HEK293 (cell line): Measurements from ENCODE around the gene IRF1.

Experiments used
- CTCF ChIA-PET: fragments of 350-600 bp; formaldehyde crosslinking; extraction: SDS; loops from one replicate; lab custom pipeline; 2021; ENCODE audit warnings: antibody characterized with exemption; lab: Yijun Ruan, JAX
- POLR2A ChIA-PET: fragments of 300-600 bp; formaldehyde crosslinking; extraction: SDS; loops from one replicate; lab custom pipeline; 2020; ENCODE audit warnings: antibody characterized with exemption, inconsistent platforms; lab: Yijun Ruan, JAX
- H3K27ac ChIP-seq: fragments of 200-500 bp; sonication (Bioruptor generic); 2 replicates; pipeline ENCODE4 v1.5.1; 2014; ENCODE audit warnings: low read depth, low read length, control low read depth, inconsistent platforms; ENCODE audit errors: extremely low read depth
- H3K36me3 ChIP-seq, 2 experiments: fragments of 200-500 bp in 1 of 2; sonication (Bioruptor generic) in 1 of 2; 1 replicate in 1 of 2; 2 replicates in 1 of 2; pipeline ENCODE4 v1.5.1; 2014 to 2017; ENCODE audit warnings: inconsistent platforms in 2 of 2, low read length in 2 of 2; ENCODE audit not compliant: control insufficient read depth in 2 of 2, insufficient read depth in 1 of 2
- H3K4me1 ChIP-seq: fragments of 200-500 bp; sonication (Bioruptor generic); 2 replicates; pipeline ENCODE4 v1.5.1; 2014; ENCODE audit warnings: mild to moderate bottlenecking, low read length, inconsistent platforms; ENCODE audit not compliant: control insufficient read depth, insufficient read depth
- H3K4me3 ChIP-seq: 2 replicates; pipeline ENCODE4 v1.5.1; 2011; ENCODE audit warnings: low read depth, mild to moderate bottlenecking, control low read depth, low read length, moderate library complexity
- H3K9me3 ChIP-seq: fragments of 200-500 bp; sonication (Bioruptor generic); 2 replicates; pipeline ENCODE4 v1.5.1; 2014; ENCODE audit warnings: low read depth, low read length, inconsistent platforms; ENCODE audit not compliant: control insufficient read depth, insufficient read depth
- GLIS1 ChIP-seq: fragments of 450-650 bp; formaldehyde crosslinking; IDR thresholded peaks from 2 replicates; pipeline ENCODE4 v1.5.1; 2016; ENCODE audit warnings: missing biosample characterization, missing genetic modification characterization
- GLIS2 ChIP-seq: fragments of 450-650 bp; formaldehyde crosslinking; IDR thresholded peaks from 2 replicates; pipeline ENCODE4 v1.5.1; 2016; ENCODE audit warnings: missing biosample characterization, missing genetic modification characterization
- HOXC10 ChIP-seq: sonication (generic); formaldehyde crosslinking; IDR thresholded peaks from 2 replicates; pipeline ENCODE4 v1.8.1; 2023; ENCODE audit warnings: mild to moderate bottlenecking, missing genetic modification reagents
- HOXD13 ChIP-seq: sonication (generic); formaldehyde crosslinking; IDR thresholded peaks from 2 replicates; pipeline ENCODE4 v1.8.0; 2022; ENCODE audit warnings: missing genetic modification reagents, borderline replicate concordance
- ZBTB6 ChIP-seq: fragments of 450-650 bp; formaldehyde crosslinking; IDR thresholded peaks from 2 replicates; pipeline ENCODE4 v1.5.1; 2017; ENCODE audit warnings: missing biosample characterization, missing genetic modification characterization
- ZFHX2 ChIP-seq: fragments of 450-650 bp; formaldehyde crosslinking; conservative IDR thresholded peaks from 2 replicates; pipeline ENCODE4 v1.5.1; 2016; ENCODE audit warnings: missing biosample characterization, missing genetic modification characterization
- ZFP37 ChIP-seq: fragments of 450-650 bp; formaldehyde crosslinking; IDR thresholded peaks from 2 replicates; pipeline ENCODE4 v1.5.1; 2016; ENCODE audit warnings: missing biosample characterization, missing genetic modification characterization
- ZFP69B ChIP-seq: fragments of 450-650 bp; formaldehyde crosslinking; IDR thresholded peaks from 2 replicates; pipeline ENCODE4 v1.5.1; 2016; ENCODE audit warnings: missing biosample characterization, missing genetic modification characterization
- ZNF184 ChIP-seq: fragments of 450-650 bp; IDR thresholded peaks from 2 replicates; pipeline ENCODE4 v1.5.1; 2018; ENCODE audit warnings: missing biosample characterization, mild to moderate bottlenecking, missing genetic modification characterization
- ZNF19 ChIP-seq: fragments of 450-650 bp; formaldehyde crosslinking; IDR thresholded peaks from 2 replicates; pipeline ENCODE4; 2016; ENCODE audit warnings: missing biosample characterization, missing genetic modification characterization, low read depth
- ZNF211 ChIP-seq: fragments of 450-650 bp; formaldehyde crosslinking; IDR thresholded peaks from 2 replicates; pipeline ENCODE4 v1.5.1; 2016; ENCODE audit warnings: low read depth, missing biosample characterization, missing genetic modification characterization
- ZNF311 ChIP-seq: fragments of 450-650 bp; formaldehyde crosslinking; IDR thresholded peaks from 2 replicates; pipeline ENCODE4 v1.5.1; 2017; ENCODE audit warnings: missing biosample characterization, missing genetic modification characterization, borderline replicate concordance
- ZNF391 ChIP-seq: fragments of 450-650 bp; formaldehyde crosslinking; IDR thresholded peaks from 2 replicates; pipeline ENCODE4 v1.5.1; 2016; ENCODE audit warnings: low read depth, missing biosample characterization, missing genetic modification characterization, borderline replicate concordance
- ZNF449 ChIP-seq: fragments of 450-650 bp; formaldehyde crosslinking; IDR thresholded peaks from 2 replicates; pipeline ENCODE4 v1.5.1; 2017; ENCODE audit warnings: missing biosample characterization, mild to moderate bottlenecking, missing genetic modification characterization, moderate library complexity
- ZNF521 ChIP-seq: fragments of 450-650 bp; formaldehyde crosslinking; IDR thresholded peaks from 2 replicates; pipeline ENCODE4 v1.5.1; 2017; ENCODE audit warnings: missing biosample characterization, mild to moderate bottlenecking, missing genetic modification characterization
- ZNF555 ChIP-seq: fragments of 450-650 bp; formaldehyde crosslinking; conservative IDR thresholded peaks from 2 replicates; pipeline ENCODE4 v1.5.1; 2017; ENCODE audit warnings: missing biosample characterization, mild to moderate bottlenecking, missing genetic modification characterization, inconsistent platforms
- ZNF571 ChIP-seq: fragments of 450-650 bp; formaldehyde crosslinking; IDR thresholded peaks from 2 replicates; pipeline ENCODE4 v1.5.0; 2017; ENCODE audit warnings: missing biosample characterization, missing genetic modification characterization
- ZNF580 ChIP-seq: fragments of 450-650 bp; formaldehyde crosslinking; IDR thresholded peaks from 2 replicates; pipeline ENCODE4 v1.5.1; 2016; ENCODE audit warnings: missing biosample characterization, missing genetic modification characterization
- ZNF639 ChIP-seq: fragments of 450-650 bp; formaldehyde crosslinking; IDR thresholded peaks from 2 replicates; pipeline ENCODE4 v1.5.1; 2016; ENCODE audit warnings: missing biosample characterization, missing genetic modification characterization
- ZNF664 ChIP-seq: fragments of 450-650 bp; formaldehyde crosslinking; IDR thresholded peaks from 2 replicates; pipeline ENCODE4 v1.5.1; 2016; ENCODE audit warnings: missing biosample characterization, missing genetic modification characterization
- ZNF692 ChIP-seq: fragments of 450-650 bp; formaldehyde crosslinking; IDR thresholded peaks from 2 replicates; pipeline ENCODE4 v1.5.1; 2016; ENCODE audit warnings: missing biosample characterization, missing genetic modification characterization
- ZNF704 ChIP-seq: fragments of 450-650 bp; formaldehyde crosslinking; IDR thresholded peaks from 2 replicates; pipeline ENCODE4 v1.5.1; 2016; ENCODE audit warnings: missing biosample characterization, missing genetic modification characterization
- ZSCAN4 ChIP-seq: fragments of 450-650 bp; formaldehyde crosslinking; IDR thresholded peaks from 2 replicates; pipeline ENCODE4 v1.5.1; 2017; ENCODE audit warnings: missing biosample characterization, missing genetic modification characterization

The IRF1 gene

GRCh38 chr5:132498152-132498551, 7.6 kb upstream of the IRF1 start:
- Histone ChIP-seq H3K4me3 (no peak overlapping the region), H3K27ac (no peak overlapping the region), H3K9me3 (no peaks in the 10 kb centered on the region), H3K4me1 (peaks cover 4% of the 10 kb centered on the region), H3K36me3 (no peaks in the 10 kb centered on the region)
- CTCF ChIA-PET, result interaction anchor here (0.6 to 7.7 kb wide), 13 partner anchors 8 to 1464 kb away, joined by 3 to 140 read pairs (median 4); no protein-coding TSS in a partner anchor
- POLR2A ChIA-PET, result interaction anchor here (1.0 to 2.3 kb wide), 2 partner anchors 9 to 87 kb away, joined by 3 to 11 read pairs; no protein-coding TSS in a partner anchor
- TF ChIP-seq ZNF571 (tag by site-specific recombination), result no peak
- peak; percentile 43; the same call in 1 of the 2 replicates for TF ChIP-seq ZNF692 (tag by site-specific recombination)
- 0 out of 2 replicates have a peak, but pooled peaks have one; percentile 33 for TF ChIP-seq ZFP69B (tag by site-specific recombination)

GRCh38 chr5:132497488-132497997, 7.0 kb upstream of the IRF1 start:
- no peak overlapping the region for H3K4me3 ChIP-seq
- H3K27ac ChIP-seq, result no peak overlapping the region; the same call in 1 of the 2 replicates
- H3K4me1 ChIP-seq, result peaks cover 4% of the 10 kb centered on the region
- POLR2A ChIA-PET, result interaction anchor here (0.7 to 2.7 kb wide), 5 partner anchors 9 to 204 kb away, joined by 3 to 20 read pairs (median 4); partner anchors contain the start of gene SLC22A4
- no peaks in the 10 kb centered on the region for H3K9me3 ChIP-seq
- H3K36me3 ChIP-seq, result no peaks in the 10 kb centered on the region
- CTCF ChIA-PET, result interaction anchor here (0.6 to 7.7 kb wide), 11 partner anchors 9 to 432 kb away, joined by 3 to 140 read pairs (median 5); no protein-coding TSS in a partner anchor
- TF ChIP-seq ZFP37 (tag by site-specific recombination) (no peak), ZNF664 (no peak), HOXD13 (CRISPR knock-in tag) (no peak), ZNF639 (no peak), ZNF555 (tag by site-specific recombination) (no peak), ZNF19 (tag by site-specific recombination) (no peak), ZNF184 (tag by site-specific recombination) (no peak), ZNF449 (tag by site-specific recombination) (no peak), ZNF211 (tag by site-specific recombination) (no peak), ZNF704 (tag by site-specific recombination) (no peak), ZSCAN4 (tag by site-specific recombination) (no peak), GLIS1 (peak; percentile 87), ZBTB6 (tag by site-specific recombination) (no peak), GLIS2 (peak; percentile 50; the same call in 1 of the 2 replicates), ZNF521 (no peak), HOXC10 (no peak), ZNF580 (no peak), ZFHX2 (tag by site-specific recombination) (peak; percentile 45), ZNF391 (tag by site-specific recombination) (no peak), ZNF311 (no peak)
